Vagina (tissue), 2 donors: ENCODE results near the gene PPP4R4. TPM values are rescaled to one million over a fixed set of nuclear protein-coding genes. Genes with fewer than 3 reads are reported as not detected.

ENCODE experiments used
- DNase-seq, 2 donors: peaks; one replicate each; pipeline ENCODE4 v3.0.0-alpha.2; 2017; ENCODE audit errors: extremely low spot score in 2 of 2
- H3K27ac ChIP-seq: fragments of 200-600 bp; sonication (generic); one replicate; pipeline ENCODE4 v1.5.1; 2019
- H3K27me3 ChIP-seq: fragments of 200-600 bp; sonication (generic); one replicate; pipeline ENCODE4 v1.5.1; 2019
- H3K36me3 ChIP-seq, 2 donors: fragments of 200-600 bp; sonication (generic); one replicate each; pipeline ENCODE4 v1.5.1; 2017 to 2019
- H3K4me1 ChIP-seq: fragments of 200-600 bp; sonication (generic); one replicate; pipeline ENCODE4 v1.5.1; 2019
- H3K4me3 ChIP-seq, 2 donors: fragments of 200-600 bp; sonication (generic); 1 replicate in 1 of 2; 2 replicates in 1 of 2; pipeline ENCODE4 v1.5.1; 2016 to 2019
- H3K9me3 ChIP-seq: fragments of 200-600 bp; sonication (generic); one replicate; pipeline ENCODE4 v1.5.1; 2019
- CTCF ChIP-seq, 3 experiments: fragments of 450-650 bp in 2 of 3; fragments of 200-600 bp in 1 of 3; sonication (generic) in 1 of 3; IDR thresholded peaks; one replicate each; pipeline ENCODE4 v1.5.1; 2017 to 2019; ENCODE audit warnings: antibody characterized with exemption in 3 of 3, mild to moderate bottlenecking in 2 of 3, moderate library complexity in 2 of 3
- POLR2A ChIP-seq, 2 donors: fragments of 450-650 bp; IDR thresholded peaks; one replicate each; pipeline ENCODE4 v1.6.1; 2017; ENCODE audit warnings: antibody characterized with exemption in 2 of 2, mild to moderate bottlenecking in 2 of 2, moderate library complexity in 2 of 2
- POLR2AphosphoS5 ChIP-seq, 2 donors: sonication (generic); formaldehyde crosslinking; IDR thresholded peaks; one replicate each; pipeline ENCODE4 v1.9.0; 2017; ENCODE audit warnings: antibody characterized with exemption in 2 of 2, mild to moderate bottlenecking in 2 of 2, low read depth in 1 of 2; ENCODE audit not compliant: insufficient read depth in 1 of 2
- intact Hi-C: fragments of 100-400 bp; cut with DNase I; formaldehyde crosslinking; loops from one replicate; pipeline ENCODE4 v1.15.1; 2023
- total RNA-seq: library from RNA; depleted of rRNA; stranded (reverse); fragments of >200 nt; gene quantifications from one replicate; pipeline ENCODE4 v1.2.3, GENCODE V29; 2016

The PPP4R4 gene
- total RNA-seq: 6.1 TPM

- no peaks in the 10 kb centered on the region for H3K27me3 ChIP-seq
- TF ChIP-seq POLR2AphosphoS5 (IDR thresholded peaks at IDR 0.05; ENCODE audit: insufficient read depth in 1 of 2, low read depth in 1 of 2) (no peak), CTCF (IDR thresholded peaks at IDR 0.05) (no peak), POLR2A (IDR thresholded peaks at IDR 0.05) (no peak)
These were observed at the start of gene PPP4R4 for GRCh38 chr14:94173885-94174603. PPP4R4 (plus strand) TSS chr14:94174322; CDS start chr14:94174466, 144 bp downstream.

GRCh38 chr14:94124582-94125377 lies 49.3 kb upstream of the PPP4R4 start:
- intact Hi-C loops: no loop called here
- Histone ChIP-seq H3K27me3 (no peaks in the 10 kb centered on the region), H3K4me3 (no peak overlapping the region), H3K9me3 (no peaks in the 10 kb centered on the region), H3K36me3 (no peaks in the 10 kb centered on the region), H3K4me1 (peaks cover 7% of the 10 kb centered on the region), H3K27ac (no peak overlapping the region)
- peak; percentile 56 to 70 for DNase-seq
- TF ChIP-seq CTCF (IDR thresholded peaks at IDR 0.05): no peak
- TF ChIP-seq POLR2AphosphoS5 (IDR thresholded peaks at IDR 0.05; ENCODE audit: insufficient read depth in 1 of 2, low read depth in 1 of 2): no peak
- TF ChIP-seq POLR2A (IDR thresholded peaks at IDR 0.05): no peak

More at GRCh38 chr14:94173885-94174603, at the start of gene PPP4R4:
- Histone ChIP-seq H3K27ac (peak within 1 kb of the TSS; percentile 85), H3K36me3 (no peaks in the 10 kb centered on the region), H3K9me3 (no peaks in the 10 kb centered on the region), H3K4me1 (peaks cover 22% of the 10 kb centered on the region), H3K4me3 (peak within 1 kb of the TSS; percentile 72 to 76)
- peak in 1 of 2 donors; percentile 91 for DNase-seq
- intact Hi-C loops: no loop called here

- DNase-seq: peak; percentile 70 to 92
- Histone ChIP-seq H3K27ac (no peak overlapping the region), H3K36me3 (no peaks in the 10 kb centered on the region), H3K4me3 (no peak overlapping the region), H3K27me3 (no peaks in the 10 kb centered on the region), H3K4me1 (peaks cover 13% of the 10 kb centered on the region), H3K9me3 (no peaks in the 10 kb centered on the region)
- TF ChIP-seq CTCF (IDR thresholded peaks at IDR 0.05) (no peak), POLR2A (IDR thresholded peaks at IDR 0.05) (no peak), POLR2AphosphoS5 (IDR thresholded peaks at IDR 0.05; ENCODE audit: insufficient read depth in 1 of 2, low read depth in 1 of 2) (no peak)
- intact Hi-C loops: no loop called here
These were observed 48.3 kb upstream of the PPP4R4 start for GRCh38 chr14:94125659-94126418.

- no peak overlapping the region for H3K27ac ChIP-seq
- H3K4me3 ChIP-seq: no peak overlapping the region
- TF ChIP-seq CTCF (IDR thresholded peaks at IDR 0.05): no peak
- no peak for TF ChIP-seq POLR2A (IDR thresholded peaks at IDR 0.05)
- TF ChIP-seq POLR2AphosphoS5 (IDR thresholded peaks at IDR 0.05; ENCODE audit: insufficient read depth in 1 of 2, low read depth in 1 of 2): no peak
- DNase-seq: no peak
- H3K27me3 ChIP-seq: no peaks in the 10 kb centered on the region
- H3K36me3 ChIP-seq: no peaks in the 10 kb centered on the region
- H3K9me3 ChIP-seq: no peaks in the 10 kb centered on the region
- peaks cover 13% of the 10 kb centered on the region for H3K4me1 ChIP-seq
- intact Hi-C loops: no loop called here
These were observed 47.8 kb upstream of the PPP4R4 start for GRCh38 chr14:94126419-94126677.
